Neural cell (in vitro differentiated cells): Measurements from ENCODE around the gene ZBTB11.

ENCODE experiments used
- EP300 ChIP-seq: fragments of 450-650 bp; conservative IDR thresholded peaks from 2 replicates; pipeline ENCODE4 v1.6.1; 2014; ENCODE audit warnings: antibody characterized with exemption, mild to moderate bottlenecking, moderate library complexity; ENCODE audit not compliant: poor library complexity, severe bottlenecking
- EZH2 ChIP-seq: fragments of 200-600, 300-800 bp; shearing (Covaris generic), sonication (generic); IDR thresholded peaks from 2 replicates; pipeline ENCODE4 v1.6.1; 2014; ENCODE audit warnings: antibody characterized with exemption, low read length, borderline replicate concordance, mild to moderate bottlenecking; ENCODE audit not compliant: insufficient read depth, poor library complexity, severe bottlenecking
- POLR2AphosphoS5 ChIP-seq: IDR thresholded peaks from 2 replicates; pipeline ENCODE4 v1.6.1; 2012
- RAD21 ChIP-seq: fragments of 450-650 bp; conservative IDR thresholded peaks from 2 replicates; pipeline ENCODE4 v1.6.1; 2014; ENCODE audit warnings: antibody characterized with exemption, mild to moderate bottlenecking, moderate library complexity
- SMC3 ChIP-seq: fragments of 450-650 bp; conservative IDR thresholded peaks from 2 replicates; pipeline ENCODE4 v1.6.1; 2014; ENCODE audit warnings: antibody characterized with exemption, mild to moderate bottlenecking, moderate library complexity; ENCODE audit not compliant: poor library complexity
- TAF1 ChIP-seq: IDR thresholded peaks from 2 replicates; pipeline ENCODE4 v1.6.1; 2012; ENCODE audit warnings: low read depth
- TF ChIP-seq, protein P1 (sequence below): fragments of 450-650 bp; IDR thresholded peaks from 2 replicates; pipeline ENCODE4 v1.5.1; 2014; ENCODE audit warnings: antibody characterized with exemption, mild to moderate bottlenecking, moderate library complexity; ENCODE audit not compliant: poor library complexity, severe bottlenecking
- TF ChIP-seq, protein P2 (sequence below): IDR thresholded peaks from 2 replicates; pipeline ENCODE4 v1.6.1; 2012; ENCODE audit warnings: borderline replicate concordance

DNA sequence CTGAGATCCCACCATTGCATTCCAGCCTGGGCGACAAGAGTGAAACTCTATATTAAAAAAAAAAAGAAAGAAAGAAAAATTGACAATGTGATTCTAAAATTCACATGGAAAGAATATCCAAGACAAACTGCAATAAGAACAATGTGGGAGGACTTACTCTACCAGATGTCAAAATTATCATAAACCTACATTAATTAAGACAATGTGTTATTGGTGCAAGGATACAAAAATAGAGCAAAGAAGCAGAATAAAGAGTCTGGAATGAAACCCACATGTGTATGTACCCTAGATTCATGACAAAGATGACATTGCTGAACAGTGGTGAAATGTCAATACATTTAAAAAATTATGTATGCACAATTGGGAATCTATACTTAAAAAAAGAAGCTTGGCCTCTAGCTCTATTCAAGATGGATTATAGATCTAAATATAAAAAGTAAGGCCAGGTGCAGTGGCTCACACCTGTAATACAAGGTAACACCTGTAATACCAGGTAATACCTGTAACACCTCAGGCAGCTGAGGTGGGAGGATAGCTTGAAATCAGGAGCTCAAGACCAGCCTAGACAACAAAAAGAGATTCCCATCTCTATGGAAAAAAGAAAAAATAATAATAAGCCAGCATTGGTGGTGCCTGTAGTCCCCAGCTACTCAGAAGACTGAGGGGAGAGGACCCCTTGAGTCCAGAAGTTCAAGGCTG is 45.7 kb downstream of the ZBTB11 start:
- TF ChIP-seq POLR2AphosphoS5 (no peak), EZH2 (no peak), EP300 (no peak), RAD21 (no peak), TAF1 (no peak), SMC3 (no peak)
- TF ChIP-seq, protein P1, sequence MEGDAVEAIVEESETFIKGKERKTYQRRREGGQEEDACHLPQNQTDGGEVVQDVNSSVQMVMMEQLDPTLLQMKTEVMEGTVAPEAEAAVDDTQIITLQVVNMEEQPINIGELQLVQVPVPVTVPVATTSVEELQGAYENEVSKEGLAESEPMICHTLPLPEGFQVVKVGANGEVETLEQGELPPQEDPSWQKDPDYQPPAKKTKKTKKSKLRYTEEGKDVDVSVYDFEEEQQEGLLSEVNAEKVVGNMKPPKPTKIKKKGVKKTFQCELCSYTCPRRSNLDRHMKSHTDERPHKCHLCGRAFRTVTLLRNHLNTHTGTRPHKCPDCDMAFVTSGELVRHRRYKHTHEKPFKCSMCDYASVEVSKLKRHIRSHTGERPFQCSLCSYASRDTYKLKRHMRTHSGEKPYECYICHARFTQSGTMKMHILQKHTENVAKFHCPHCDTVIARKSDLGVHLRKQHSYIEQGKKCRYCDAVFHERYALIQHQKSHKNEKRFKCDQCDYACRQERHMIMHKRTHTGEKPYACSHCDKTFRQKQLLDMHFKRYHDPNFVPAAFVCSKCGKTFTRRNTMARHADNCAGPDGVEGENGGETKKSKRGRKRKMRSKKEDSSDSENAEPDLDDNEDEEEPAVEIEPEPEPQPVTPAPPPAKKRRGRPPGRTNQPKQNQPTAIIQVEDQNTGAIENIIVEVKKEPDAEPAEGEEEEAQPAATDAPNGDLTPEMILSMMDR, result no peak
- TF ChIP-seq, protein P2, sequence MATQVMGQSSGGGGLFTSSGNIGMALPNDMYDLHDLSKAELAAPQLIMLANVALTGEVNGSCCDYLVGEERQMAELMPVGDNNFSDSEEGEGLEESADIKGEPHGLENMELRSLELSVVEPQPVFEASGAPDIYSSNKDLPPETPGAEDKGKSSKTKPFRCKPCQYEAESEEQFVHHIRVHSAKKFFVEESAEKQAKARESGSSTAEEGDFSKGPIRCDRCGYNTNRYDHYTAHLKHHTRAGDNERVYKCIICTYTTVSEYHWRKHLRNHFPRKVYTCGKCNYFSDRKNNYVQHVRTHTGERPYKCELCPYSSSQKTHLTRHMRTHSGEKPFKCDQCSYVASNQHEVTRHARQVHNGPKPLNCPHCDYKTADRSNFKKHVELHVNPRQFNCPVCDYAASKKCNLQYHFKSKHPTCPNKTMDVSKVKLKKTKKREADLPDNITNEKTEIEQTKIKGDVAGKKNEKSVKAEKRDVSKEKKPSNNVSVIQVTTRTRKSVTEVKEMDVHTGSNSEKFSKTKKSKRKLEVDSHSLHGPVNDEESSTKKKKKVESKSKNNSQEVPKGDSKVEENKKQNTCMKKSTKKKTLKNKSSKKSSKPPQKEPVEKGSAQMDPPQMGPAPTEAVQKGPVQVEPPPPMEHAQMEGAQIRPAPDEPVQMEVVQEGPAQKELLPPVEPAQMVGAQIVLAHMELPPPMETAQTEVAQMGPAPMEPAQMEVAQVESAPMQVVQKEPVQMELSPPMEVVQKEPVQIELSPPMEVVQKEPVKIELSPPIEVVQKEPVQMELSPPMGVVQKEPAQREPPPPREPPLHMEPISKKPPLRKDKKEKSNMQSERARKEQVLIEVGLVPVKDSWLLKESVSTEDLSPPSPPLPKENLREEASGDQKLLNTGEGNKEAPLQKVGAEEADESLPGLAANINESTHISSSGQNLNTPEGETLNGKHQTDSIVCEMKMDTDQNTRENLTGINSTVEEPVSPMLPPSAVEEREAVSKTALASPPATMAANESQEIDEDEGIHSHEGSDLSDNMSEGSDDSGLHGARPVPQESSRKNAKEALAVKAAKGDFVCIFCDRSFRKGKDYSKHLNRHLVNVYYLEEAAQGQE, result no peak
